Kidney (tissue), 14 donors: ENCODE data around the gene ACTN4. TPM values are rescaled to one million over a fixed set of nuclear protein-coding genes. Genes with fewer than 3 reads are reported as not detected.

ENCODE experiments used
- DNase-seq, 5 donors: peaks; one replicate each; pipeline ENCODE4 v3.0.0-alpha.2; 2013 to 2020
- FAIRE-seq: peaks from 2 replicates; lab custom pipeline; 2012; peaks lifted over from hg19 to GRCh38; lab: Jason Lieb, UNC
- H3K27ac ChIP-seq, 2 donors: one replicate each; pipeline ENCODE4 v1.7.0; 2013; ENCODE audit warnings: low read depth in 2 of 2, low read length in 2 of 2, inconsistent platforms in 1 of 2
- H3K27me3 ChIP-seq: one replicate; pipeline ENCODE4 v1.7.1; 2013; ENCODE audit warnings: low read length, inconsistent platforms; ENCODE audit not compliant: control insufficient read depth, insufficient read depth
- H3K36me3 ChIP-seq, 3 donors: one replicate each; pipeline versions ENCODE4 v1.7.0 to v1.7.1; 2013; ENCODE audit warnings: low read length in 3 of 3, control low read depth in 1 of 3, inconsistent platforms in 1 of 3; ENCODE audit not compliant: insufficient read depth in 3 of 3, control insufficient read depth in 2 of 3
- H3K4me1 ChIP-seq, 3 donors: one replicate each; pipeline versions ENCODE4 v1.7.0 to v1.7.1; 2013; ENCODE audit warnings: low read length in 3 of 3, inconsistent platforms in 1 of 3, low read depth in 1 of 3; ENCODE audit not compliant: control insufficient read depth in 2 of 3, insufficient read depth in 2 of 3
- H3K4me3 ChIP-seq, 3 donors: one replicate each; pipeline versions ENCODE4 v1.7.0 to v1.8.1; 2013; ENCODE audit warnings: low read length in 3 of 3, control low read depth in 1 of 3, inconsistent platforms in 1 of 3
- H3K9ac ChIP-seq, 3 donors: one replicate each; pipeline versions ENCODE4 v1.7.0 to v1.7.1; 2013; ENCODE audit warnings: low read length in 3 of 3, control low read depth in 1 of 3, inconsistent platforms in 1 of 3
- H3K9me3 ChIP-seq, 3 donors: one replicate each; pipeline versions ENCODE4 v1.7.0 to v1.7.1; 2013; ENCODE audit warnings: low read length in 3 of 3, control low read depth in 1 of 3, inconsistent platforms in 1 of 3; ENCODE audit not compliant: control insufficient read depth in 2 of 3, insufficient read depth in 1 of 3
- CTCF ChIP-seq: IDR thresholded peaks from 3 replicates; pipeline ENCODE4 v1.5.1; 2012; ENCODE audit warnings: mild to moderate bottlenecking, moderate library complexity, borderline replicate concordance; ENCODE audit not compliant: insufficient read depth; ENCODE audit errors: extremely low read depth
- intact Hi-C: fragments of 100-400 bp; cut with DNase I; formaldehyde crosslinking; loops from one replicate; pipeline ENCODE4 v1.11.1; 2022
- polyA plus RNA-seq: library from polyadenylated mRNA; stranded (reverse); fragments of 350-450 nt; fragmentation: Illumina TruSeq; extraction: RNeasy Lipid Tissue Mini Kit (QIAGEN cat#74804); gene quantifications from one replicate; pipeline ENCODE4 v1.2.3, GENCODE V29; 2014; ENCODE audit warnings: low read depth, low replicate concordance; ENCODE audit not compliant: insufficient read depth
- total RNA-seq: library from RNA; stranded (reverse); fragmentation: NEBNext Ultra II Directional; extraction: Animal tissue kit (Norgen Biotek cat#: 25700); gene quantifications from one replicate; pipeline ENCODE4 v1.2.1, GENCODE V29; 2021
- donor health status: control.
- donor health status: control.
- donor health status: control.
- donor health status: control.
- donor health status: control.
- donor health status: DM: yes; HTN: yes; CAD: no.
- donor health status: Normal renal cell carcinoma (clear cell type).

Gene ACTN4
- total and polyA plus RNA-seq, 2 donors from 2014 or later = 231 to 606 TPM

GRCh38 chr19:38649305-38650171 lies 2.1 kb downstream of the ACTN4 start:
- DNase-seq = peak in 4 of 5 donors; percentile 46 to 88 (median 68)
- peak overlapping the region; percentile 95 to 100 (median 99) for H3K9ac ChIP-seq
- no peak for TF ChIP-seq CTCF
- H3K4me3 ChIP-seq = peak overlapping the region; percentile 86 to 99 (median 92)
- no peaks in the 10 kb centered on the region for H3K27me3 ChIP-seq
- FAIRE-seq = no peak
- H3K36me3 ChIP-seq = peaks cover 0 to 3% (median 0%) of the 10 kb centered on the region in 3 donors
- H3K27ac ChIP-seq = peak overlapping the region; percentile 96 to 99
- H3K9me3 ChIP-seq = no peaks in the 10 kb centered on the region
- intact Hi-C loops = no loop called here
- H3K4me1 ChIP-seq = peaks cover 7 to 36% (median 29%) of the 10 kb centered on the region in 3 donors

GRCh38 chr19:38650172-38650775 lies 2.8 kb downstream of the ACTN4 start:
- no peaks in the 10 kb centered on the region for H3K27me3 ChIP-seq
- no peaks in the 10 kb centered on the region for H3K9me3 ChIP-seq
- peaks cover 0 to 3% (median 0%) of the 10 kb centered on the region in 3 donors for H3K36me3 ChIP-seq
- intact Hi-C loops = no loop called here
- H3K4me1 ChIP-seq = peaks cover 12 to 42% (median 36%) of the 10 kb centered on the region in 3 donors
- H3K27ac ChIP-seq = peak overlapping the region; percentile 96 to 99
- peak overlapping the region; percentile 86 to 99 (median 92) for H3K4me3 ChIP-seq
- DNase-seq = peak in 1 of 5 donors; percentile 14
- no peak for FAIRE-seq
- peak overlapping the region; percentile 95 to 100 (median 99) for H3K9ac ChIP-seq
- no peak for TF ChIP-seq CTCF

GRCh38 chr19:38650911-38651584 lies 3.6 kb downstream of the ACTN4 start:
- FAIRE-seq = no peak
- peaks cover 12 to 47% (median 40%) of the 10 kb centered on the region in 3 donors for H3K4me1 ChIP-seq
- H3K9ac ChIP-seq = peak overlapping the region in 1 of 3 donors; percentile 100
- peak overlapping the region; percentile 96 to 99 for H3K27ac ChIP-seq
- H3K4me3 ChIP-seq = peak overlapping the region in 2 of 3 donors; percentile 44 to 99
- intact Hi-C loops = no loop called here
- TF ChIP-seq CTCF = no peak
- peaks cover 0 to 3% (median 0%) of the 10 kb centered on the region in 3 donors for H3K36me3 ChIP-seq
- DNase-seq = peak in 1 of 5 donors; percentile 15
- H3K27me3 ChIP-seq = no peaks in the 10 kb centered on the region
- H3K9me3 ChIP-seq = no peaks in the 10 kb centered on the region
